Measurements from ENCODE around the gene RSPRY1.

RSPRY1 gene

DNA sequence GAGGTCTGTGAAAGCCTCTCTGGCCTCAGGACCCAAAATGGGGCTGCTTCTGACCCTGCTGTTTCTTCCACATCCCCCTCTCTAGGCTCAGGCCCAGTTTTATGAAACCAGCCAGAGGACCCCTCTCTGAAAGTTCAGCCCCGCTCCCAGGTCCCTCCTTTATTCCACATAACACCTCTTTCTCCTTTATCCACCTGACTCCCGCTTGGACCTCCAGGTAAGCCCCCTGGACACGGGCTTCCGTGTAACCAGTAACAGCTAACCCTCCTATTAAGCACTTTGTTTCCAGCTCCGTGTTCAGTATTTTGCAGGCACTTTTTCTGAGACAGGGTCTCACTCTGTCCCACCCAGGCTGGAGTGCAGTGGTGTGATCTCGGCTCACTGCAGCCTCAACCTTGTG, 37.6 kb upstream of the RSPRY1 start:
- Histone ChIP-seq H3K27ac (ENCODE audit: low read length) (peak overlapping the region; percentile 55; the same call in 1 of the 2 replicates), H3K36me3 (replicated peaks; ENCODE audit: insufficient read depth, low read length) (no peaks in the 10 kb centered on the region; the same call in 1 of the 2 replicates), H4K20me1 (ENCODE audit: insufficient read depth, low read length) (no peaks in the 10 kb centered on the region), H3K9me2 (replicated peaks; ENCODE audit: insufficient read depth, low read length) (no peaks in the 10 kb centered on the region), H2AFZ (ENCODE audit: low read length) (no peak overlapping the region), H3F3A (ENCODE audit: insufficient read depth, low read length) (0 out of 2 replicates have a peak, but pooled peaks cover 5% of the 10 kb centered on the region), H3K9ac (ENCODE audit: low read length) (no peak overlapping the region), H3K79me2 (ENCODE audit: low read length) (no peaks in the 10 kb centered on the region), H3K27me3 (replicated peaks; ENCODE audit: insufficient read depth, low read length) (no peaks in the 10 kb centered on the region), H3K4me3 (ENCODE audit: low read length) (no peak overlapping the region), H3K4me2 (ENCODE audit: low read depth, low read length) (peak overlapping the region; percentile 30; the same call in 1 of the 2 replicates), H3K9me3 (replicated peaks; ENCODE audit: insufficient read depth, low read length) (no peaks in the 10 kb centered on the region), H3K4me1 (ENCODE audit: low read length) (peaks cover 28% of the 10 kb centered on the region)
- no peak for DNase-seq
- TF ChIP-seq, protein P1, sequence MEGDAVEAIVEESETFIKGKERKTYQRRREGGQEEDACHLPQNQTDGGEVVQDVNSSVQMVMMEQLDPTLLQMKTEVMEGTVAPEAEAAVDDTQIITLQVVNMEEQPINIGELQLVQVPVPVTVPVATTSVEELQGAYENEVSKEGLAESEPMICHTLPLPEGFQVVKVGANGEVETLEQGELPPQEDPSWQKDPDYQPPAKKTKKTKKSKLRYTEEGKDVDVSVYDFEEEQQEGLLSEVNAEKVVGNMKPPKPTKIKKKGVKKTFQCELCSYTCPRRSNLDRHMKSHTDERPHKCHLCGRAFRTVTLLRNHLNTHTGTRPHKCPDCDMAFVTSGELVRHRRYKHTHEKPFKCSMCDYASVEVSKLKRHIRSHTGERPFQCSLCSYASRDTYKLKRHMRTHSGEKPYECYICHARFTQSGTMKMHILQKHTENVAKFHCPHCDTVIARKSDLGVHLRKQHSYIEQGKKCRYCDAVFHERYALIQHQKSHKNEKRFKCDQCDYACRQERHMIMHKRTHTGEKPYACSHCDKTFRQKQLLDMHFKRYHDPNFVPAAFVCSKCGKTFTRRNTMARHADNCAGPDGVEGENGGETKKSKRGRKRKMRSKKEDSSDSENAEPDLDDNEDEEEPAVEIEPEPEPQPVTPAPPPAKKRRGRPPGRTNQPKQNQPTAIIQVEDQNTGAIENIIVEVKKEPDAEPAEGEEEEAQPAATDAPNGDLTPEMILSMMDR (IDR thresholded peaks at IDR 0.05; ENCODE audit: low read length), result no peak
- TF ChIP-seq EZH2phosphoT487 (IDR thresholded peaks at IDR 0.05; ENCODE audit: low read length) (no peak), EZH2 (optimal IDR thresholded peaks at IDR 0.05; ENCODE audit: low read depth, low read length) (no peak)

DNA sequence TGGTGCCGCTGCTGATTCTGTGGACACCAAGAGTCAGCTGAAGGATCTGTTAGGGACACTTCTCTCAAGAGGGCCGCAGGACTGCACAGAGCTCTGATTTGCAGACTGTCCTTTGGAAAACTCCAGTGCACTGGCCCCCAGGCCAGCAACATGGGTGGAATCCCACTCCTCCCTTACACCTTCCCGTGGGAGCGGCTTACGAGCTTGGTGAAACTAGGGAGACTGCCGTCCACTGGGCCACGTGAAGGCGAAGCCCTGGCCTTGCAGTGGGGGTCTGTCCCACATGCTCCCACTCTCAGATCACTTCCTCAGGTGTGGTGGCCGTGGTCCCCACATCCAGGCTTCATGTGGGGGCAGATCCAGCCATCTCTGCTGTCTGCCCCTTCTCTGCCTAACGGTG, 36.7 kb upstream of the RSPRY1 start:
- Histone ChIP-seq H4K20me1 (ENCODE audit: insufficient read depth, low read length) (no peaks in the 10 kb centered on the region), H3K9ac (ENCODE audit: low read length) (no peak overlapping the region), H3K4me2 (ENCODE audit: low read depth, low read length) (no peak overlapping the region), H3K9me3 (replicated peaks; ENCODE audit: insufficient read depth, low read length) (no peaks in the 10 kb centered on the region), H3F3A (ENCODE audit: insufficient read depth, low read length) (0 out of 2 replicates have a peak, but pooled peaks cover 5% of the 10 kb centered on the region), H2AFZ (ENCODE audit: low read length) (no peak overlapping the region), H3K36me3 (replicated peaks; ENCODE audit: insufficient read depth, low read length) (peaks cover 2% of the 10 kb centered on the region; the same call in 1 of the 2 replicates), H3K4me3 (ENCODE audit: low read length) (no peak overlapping the region), H3K4me1 (ENCODE audit: low read length) (peaks cover 28% of the 10 kb centered on the region), H3K27ac (ENCODE audit: low read length) (no peak overlapping the region), H3K9me2 (replicated peaks; ENCODE audit: insufficient read depth, low read length) (no peaks in the 10 kb centered on the region), H3K79me2 (ENCODE audit: low read length) (no peaks in the 10 kb centered on the region), H3K27me3 (replicated peaks; ENCODE audit: insufficient read depth, low read length) (no peaks in the 10 kb centered on the region)
- TF ChIP-seq EZH2phosphoT487 (IDR thresholded peaks at IDR 0.05; ENCODE audit: low read length) (no peak), EZH2 (optimal IDR thresholded peaks at IDR 0.05; ENCODE audit: low read depth, low read length) (no peak)
- TF ChIP-seq, protein P1 (IDR thresholded peaks at IDR 0.05; ENCODE audit: low read length), result no peak
- DNase-seq, result no peak

DNA sequence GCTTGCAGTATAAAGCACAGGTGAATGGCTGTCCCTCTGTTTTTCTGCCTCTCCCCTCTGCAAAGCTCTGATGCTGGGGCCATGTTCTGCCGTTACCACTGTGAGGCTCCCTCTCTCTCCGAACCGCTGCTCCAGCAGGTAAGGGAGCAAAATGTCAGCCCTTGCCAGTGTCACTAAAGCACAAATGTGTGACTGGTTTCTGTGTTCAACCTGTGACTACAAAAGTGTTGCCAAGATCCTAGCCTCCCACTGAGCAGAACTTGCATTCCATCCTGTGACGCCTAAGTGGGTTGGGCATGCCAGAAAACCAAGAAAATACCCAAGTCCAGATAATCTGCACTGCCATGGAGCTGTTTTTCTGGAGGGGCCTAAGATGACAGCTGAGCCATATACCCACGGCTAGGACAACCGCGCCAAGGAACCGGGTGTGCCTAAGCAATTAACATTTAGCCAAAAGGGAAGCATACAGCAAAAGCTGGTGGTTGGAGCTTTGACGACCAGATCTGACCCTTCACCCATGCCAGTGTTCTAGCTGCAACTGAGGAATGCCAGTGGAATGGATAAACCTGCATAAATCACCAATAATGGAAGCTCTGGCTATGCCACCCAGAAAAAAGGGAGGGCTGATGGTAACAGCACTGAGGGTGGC, 35.3 kb upstream of the RSPRY1 start:
- peaks cover 28% of the 10 kb centered on the region for H3K4me1 ChIP-seq (ENCODE audit: low read length)
- TF ChIP-seq EZH2 (optimal IDR thresholded peaks at IDR 0.05; ENCODE audit: low read depth, low read length) (no peak), EZH2phosphoT487 (IDR thresholded peaks at IDR 0.05; ENCODE audit: low read length) (no peak)
- TF ChIP-seq, protein P1 (IDR thresholded peaks at IDR 0.05; ENCODE audit: low read length), result no peak
- no peak overlapping the region for H3K4me2 ChIP-seq (ENCODE audit: low read depth, low read length)

More for the DNA sequence above, 35.3 kb upstream of the RSPRY1 start:
- Histone ChIP-seq H2AFZ (ENCODE audit: low read length) (no peak overlapping the region), H3K27me3 (replicated peaks; ENCODE audit: insufficient read depth, low read length) (no peaks in the 10 kb centered on the region), H3K9me2 (replicated peaks; ENCODE audit: insufficient read depth, low read length) (no peaks in the 10 kb centered on the region), H3K4me3 (ENCODE audit: low read length) (no peak overlapping the region), H3K79me2 (ENCODE audit: low read length) (no peaks in the 10 kb centered on the region), H3K36me3 (replicated peaks; ENCODE audit: insufficient read depth, low read length) (peaks cover 2% of the 10 kb centered on the region; the same call in 1 of the 2 replicates), H3F3A (ENCODE audit: insufficient read depth, low read length) (0 out of 2 replicates have a peak, but pooled peaks cover 5% of the 10 kb centered on the region), H3K27ac (ENCODE audit: low read length) (no peak overlapping the region), H3K9ac (ENCODE audit: low read length) (no peak overlapping the region), H4K20me1 (ENCODE audit: insufficient read depth, low read length) (no peaks in the 10 kb centered on the region), H3K9me3 (replicated peaks; ENCODE audit: insufficient read depth, low read length) (no peaks in the 10 kb centered on the region)
- DNase-seq, result no peak

All from MM.1S (cell line).